MCF 10A (cell line): Measurements from ENCODE around the gene TBCK. TPM values are rescaled to one million over a fixed set of nuclear protein-coding genes. Genes with fewer than 3 reads are reported as not detected.

Source experiments
- BruUV-seq: library from RNA; stranded (reverse); fragments of 400-500 nt; replicated peaks from 2 replicates; lab custom pipeline; 2021; lab: Mats Ljungman, UMichigan
- CTCF ChIA-PET: fragments of 300-600 bp; sonication (Branson Sonifier 250); formaldehyde crosslinking; extraction: SDS; loops from one replicate; lab custom pipeline; 2021; ENCODE audit warnings: antibody characterized with exemption, inconsistent platforms; lab: Yijun Ruan, JAX
- POLR2A ChIA-PET: fragments of 300-600, 350-650 bp; sonication (Branson Sonifier 250); formaldehyde crosslinking; extraction: SDS; loops from one replicate; lab custom pipeline; 2020; ENCODE audit warnings: antibody characterized with exemption, inconsistent platforms; lab: Yijun Ruan, JAX
- DNase-seq: peaks from one replicate; pipeline ENCODE4 v3.0.0-alpha.2; 2018; ENCODE audit not compliant: unreplicated experiment
- H3K27ac Mint-ChIP-seq: one replicate; pipeline ENCODE4 v1.8.0; 2022; ENCODE audit warnings: mild to moderate bottlenecking, low read depth, mixed read lengths; ENCODE audit not compliant: unreplicated experiment
- H3K27me3 Mint-ChIP-seq: one replicate; pipeline ENCODE4 v1.8.0; 2022; ENCODE audit warnings: mixed read lengths; ENCODE audit not compliant: insufficient read depth, unreplicated experiment
- H3K36me3 Mint-ChIP-seq: one replicate; pipeline ENCODE4 v1.8.0; 2022; ENCODE audit warnings: mild to moderate bottlenecking, moderate library complexity, mixed read lengths; ENCODE audit not compliant: insufficient read depth, unreplicated experiment
- H3K4me1 Mint-ChIP-seq: one replicate; pipeline ENCODE4 v1.8.0; 2022; ENCODE audit warnings: mixed read lengths; ENCODE audit not compliant: insufficient read depth, unreplicated experiment
- H3K4me3 Mint-ChIP-seq: one replicate; pipeline ENCODE4 v1.8.0; 2022; ENCODE audit warnings: mild to moderate bottlenecking, moderate library complexity, mixed read lengths; ENCODE audit not compliant: unreplicated experiment
- H3K9me3 Mint-ChIP-seq: one replicate; pipeline ENCODE4 v1.8.0; 2022; ENCODE audit warnings: mixed read lengths; ENCODE audit not compliant: unreplicated experiment
- CTCF ChIP-seq: fragments of 200-600 bp; IDR thresholded peaks from one replicate; pipeline ENCODE4 v1.8.0; 2022; ENCODE audit warnings: antibody characterized with exemption, mild to moderate bottlenecking; ENCODE audit not compliant: unreplicated experiment
- intact Hi-C: fragments of 100-400 bp; cut with micrococcal nuclease; formaldehyde crosslinking; loops from 2 replicates; pipeline ENCODE4 v1.14.1; 2022
- total RNA-seq: library from RNA; stranded (reverse); gene quantifications from 2 replicates; pipeline ENCODE4 v1.2.3, GENCODE V29; 2022

Gene TBCK
- total RNA-seq, 1 experiment from 2014 or later: 27.8 TPM

DNA sequence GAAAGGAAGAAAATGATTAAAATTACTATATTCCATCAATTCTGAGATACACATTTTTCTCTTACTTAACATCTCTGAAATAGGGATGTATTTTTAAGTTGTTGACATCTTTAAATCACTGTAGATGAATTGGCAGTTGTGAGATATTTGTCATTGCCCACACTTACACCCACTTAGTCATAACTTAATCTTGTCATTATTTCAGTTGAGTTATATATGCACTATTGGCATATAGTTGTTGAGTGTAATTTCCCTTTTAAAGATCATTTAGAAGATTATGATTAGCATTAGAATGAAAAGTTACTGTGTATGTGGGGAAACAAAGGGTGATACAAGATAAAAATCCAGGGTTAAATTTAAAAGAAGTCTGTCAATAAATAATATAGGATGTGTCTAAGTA, 2.5 kb upstream of the TBCK start:
- Mint-ChIP-seq H3K4me1 (peaks cover 19% of the 10 kb centered on the region), H3K36me3 (peaks cover 16% of the 10 kb centered on the region), H3K9me3 (no peaks in the 10 kb centered on the region), H3K27me3 (no peaks in the 10 kb centered on the region), H3K27ac (no peak overlapping the region), H3K4me3 (peak overlapping the region; percentile 13)
- DNase-seq: no peak
- no TSS peak for BruUV-seq
- POLR2A ChIA-PET: no interaction called here
- CTCF ChIA-PET: no interaction called here
- intact Hi-C loops: no loop called here
- no peak for TF ChIP-seq CTCF

DNA sequence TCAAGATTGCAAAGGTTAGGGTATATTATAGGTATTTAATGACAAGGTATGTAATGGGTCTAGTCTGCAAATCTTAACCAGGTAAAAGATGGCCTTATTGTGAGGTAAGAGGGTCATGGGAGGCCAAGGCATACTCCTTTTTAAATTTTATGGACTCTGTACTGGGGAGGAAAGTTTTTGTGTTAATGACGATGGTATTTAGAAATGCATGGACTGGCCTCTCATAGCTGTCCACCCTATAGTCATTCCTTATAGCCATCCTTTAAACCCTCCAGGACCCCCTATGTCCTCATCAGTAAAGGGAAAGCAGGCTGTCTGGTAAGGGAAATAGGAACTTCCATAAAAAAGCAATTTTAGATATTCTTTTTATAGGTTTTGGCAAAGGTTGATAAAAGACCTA, 1.8 kb upstream of the TBCK start:
- POLR2A ChIA-PET: no interaction called here
- peaks cover 16% of the 10 kb centered on the region for H3K36me3 Mint-ChIP-seq
- H3K4me1 Mint-ChIP-seq: peaks cover 25% of the 10 kb centered on the region
- H3K4me3 Mint-ChIP-seq: no peak overlapping the region
- BruUV-seq: no TSS peak
- no peaks in the 10 kb centered on the region for H3K27me3 Mint-ChIP-seq
- CTCF ChIA-PET: no interaction called here
- DNase-seq: no peak
- no peaks in the 10 kb centered on the region for H3K9me3 Mint-ChIP-seq
- no peak overlapping the region for H3K27ac Mint-ChIP-seq
- intact Hi-C loops: no loop called here
- TF ChIP-seq CTCF: no peak

DNA sequence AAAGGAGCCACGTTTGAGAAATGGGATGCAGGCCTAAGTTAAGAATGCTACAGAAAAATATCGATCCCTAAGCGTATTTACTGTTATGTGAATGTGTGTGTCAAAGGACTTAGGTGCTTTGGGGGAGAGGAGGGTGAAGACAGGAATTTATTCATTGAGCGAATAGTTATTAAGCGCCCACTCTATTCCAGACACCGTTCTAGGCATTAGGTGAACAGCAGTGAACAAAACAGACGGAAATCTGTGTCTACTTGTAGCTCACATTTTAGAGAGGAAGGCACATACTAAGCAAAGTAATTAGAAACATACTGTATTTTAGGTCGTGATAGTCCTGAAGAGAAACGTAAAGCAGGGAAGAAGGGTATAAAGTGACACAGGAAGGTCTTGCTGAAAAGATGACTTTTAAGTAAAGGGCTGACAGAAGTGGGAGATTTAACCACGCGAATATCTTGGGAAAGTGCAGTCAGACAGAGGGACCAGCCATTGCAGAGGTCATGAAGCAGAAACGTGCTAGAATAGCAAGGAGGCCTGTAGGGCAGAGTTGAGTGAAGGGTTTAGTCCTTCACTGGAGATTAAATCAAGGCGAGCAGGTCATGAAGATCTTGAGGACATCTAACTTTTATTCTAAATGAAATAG, 882 bp upstream of the TBCK start:
- H3K9me3 Mint-ChIP-seq: no peaks in the 10 kb centered on the region
- intact Hi-C loops: no loop called here
- BruUV-seq: TSS peak; percentile 72
- peaks cover 17% of the 10 kb centered on the region for H3K36me3 Mint-ChIP-seq
- H3K4me1 Mint-ChIP-seq: peaks cover 25% of the 10 kb centered on the region
- H3K27ac Mint-ChIP-seq: no peak overlapping the region
- no peak for TF ChIP-seq CTCF
- H3K4me3 Mint-ChIP-seq: no peak overlapping the region
- no peaks in the 10 kb centered on the region for H3K27me3 Mint-ChIP-seq
- CTCF ChIA-PET: no interaction called here
- POLR2A ChIA-PET: interaction anchor here (0.6 to 2.7 kb wide), 6 partner anchors 8 to 1403 kb away, joined by 3 to 13 read pairs (median 3); partner anchors contain the start of gene PAPSS1
- DNase-seq: peak; percentile 4

DNA sequence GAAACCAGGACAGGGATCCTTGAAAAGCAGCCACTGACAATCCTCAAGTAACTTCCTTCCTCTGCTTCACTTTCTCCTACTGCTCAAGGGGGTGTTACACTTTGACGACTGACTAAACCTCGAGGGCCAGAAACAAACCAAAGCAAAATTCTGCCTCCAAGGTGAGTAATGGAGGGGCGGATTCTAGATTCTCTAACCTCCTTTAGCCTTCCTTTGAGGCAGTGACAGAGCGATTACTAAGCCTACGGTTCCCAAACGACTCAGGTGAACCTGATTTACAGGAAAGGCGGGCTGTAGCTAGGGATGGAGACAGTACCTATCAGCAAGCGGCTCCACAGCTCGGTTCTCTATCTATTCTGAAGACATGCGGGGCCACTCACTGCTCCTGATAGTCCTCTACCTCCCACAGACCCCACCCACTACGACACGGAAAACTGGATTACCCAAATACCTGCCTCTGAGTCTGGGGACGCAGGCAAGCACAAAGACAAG, 487 bp downstream of the TBCK start:
- intact Hi-C loops: loop anchor here (2.0 kb wide), 1 partner anchor 49 kb away; no protein-coding TSS in a partner anchor
- DNase-seq: peak; percentile 54
- H3K27ac Mint-ChIP-seq: no peak overlapping the region
- H3K4me3 Mint-ChIP-seq: no peak overlapping the region
- TF ChIP-seq CTCF: no peak
- TSS peak; percentile 82 for BruUV-seq
- H3K27me3 Mint-ChIP-seq: no peaks in the 10 kb centered on the region
- ChIA-PET POLR2A (interaction anchor here (0.6 to 2.7 kb wide), 26 partner anchors 9 to 1820 kb away, joined by 3 to 13 read pairs (median 3); no protein-coding TSS in a partner anchor), CTCF (interaction anchor here (0.5 to 0.6 kb wide), 3 partner anchors 13 to 626 kb away, joined by 3 to 4 read pairs (median 4); no protein-coding TSS in a partner anchor)
- H3K36me3 Mint-ChIP-seq: peaks cover 7% of the 10 kb centered on the region
- H3K9me3 Mint-ChIP-seq: no peaks in the 10 kb centered on the region
- H3K4me1 Mint-ChIP-seq: peaks cover 25% of the 10 kb centered on the region
